ENCODE measurements around the gene DMBX1.

Gene DMBX1

DNA sequence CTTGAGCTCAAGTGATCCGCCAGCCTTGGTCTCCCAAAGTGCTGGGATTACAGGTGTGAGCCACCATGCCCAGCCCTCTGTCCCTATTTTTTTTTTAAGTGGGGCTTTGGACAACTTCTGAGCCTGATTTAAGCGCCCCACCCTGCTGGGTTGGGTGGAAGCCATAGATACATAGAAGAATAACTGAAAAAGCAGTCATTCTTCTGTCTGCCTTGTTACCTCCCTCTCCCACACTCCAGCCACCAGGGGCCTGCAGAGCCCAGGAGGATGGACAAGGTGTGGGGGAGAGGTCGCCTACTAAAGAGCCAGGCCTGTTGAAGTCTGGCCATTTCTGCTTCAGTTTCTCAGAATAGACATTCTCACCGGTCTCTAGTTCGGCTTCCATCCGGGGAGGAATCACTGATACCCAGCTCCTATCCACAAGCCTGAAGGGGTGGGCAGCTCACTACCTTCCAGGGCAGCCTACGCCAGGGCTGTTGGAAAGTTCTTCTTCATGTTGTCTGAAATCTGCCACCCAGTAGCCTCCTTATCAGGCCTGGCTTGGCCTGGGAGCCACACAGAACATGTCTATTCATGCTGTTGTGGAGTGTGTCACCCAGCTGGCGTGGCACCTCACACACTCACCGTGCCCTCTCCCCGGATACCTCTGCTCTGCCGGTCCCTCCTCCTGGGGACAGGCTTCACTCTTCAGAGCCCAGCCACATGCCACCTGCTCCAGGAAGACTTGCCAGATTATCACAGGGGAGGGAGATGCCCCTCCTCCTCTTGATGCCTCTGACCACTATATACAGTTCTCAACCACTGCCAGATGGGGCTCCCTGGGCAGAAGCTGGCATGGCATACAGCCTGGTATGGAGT, 34.1 kb downstream of the DMBX1 start:
- Histone ChIP-seq H3K9ac (ENCODE audit: low read depth, low read length, poor library complexity) (no peak overlapping the region), H2BK15ac (ENCODE audit: low read length) (no peak overlapping the region), H3K9me3 (replicated peaks in 1 of 2; ENCODE audit: control insufficient read depth in 2 of 2, insufficient read depth in 1 of 2, low read depth in 1 of 2, low read length in 2 of 2) (no peaks in the 10 kb centered on the region), H3K14ac (ENCODE audit: low read length) (no peak overlapping the region), H2AFZ (ENCODE audit: low read length) (no peak overlapping the region), H3K4ac (ENCODE audit: low read length) (no peak overlapping the region), H2AK5ac (ENCODE audit: low read depth, low read length) (peak overlapping the region; percentile 33), H3K4me2 (ENCODE audit: insufficient read depth, low read length, poor library complexity, severe bottlenecking) (no peak overlapping the region), H3K4me1 (ENCODE audit: control insufficient read depth in 2 of 2, insufficient read depth in 1 of 2, low read depth in 1 of 2, low read length in 2 of 2) (peaks cover 8 to 46% of the 10 kb centered on the region in 2 donors), H4K91ac (ENCODE audit: low read depth, low read length, poor library complexity) (no peak overlapping the region), H3K4me3 (ENCODE audit: low read length in 2 of 2) (no peak overlapping the region), H3K27ac (replicated peaks; ENCODE audit: low read length) (no peak overlapping the region), H3K36me3 (replicated peaks in 1 of 2; ENCODE audit: control insufficient read depth in 2 of 2, insufficient read depth in 2 of 2, low read length in 2 of 2) (no peaks in the 10 kb centered on the region), H2BK5ac (ENCODE audit: low read length) (peak overlapping the region; percentile 4), H3K18ac (ENCODE audit: low read length) (peak overlapping the region; percentile 30), H3K27me3 (ENCODE audit: control insufficient read depth in 3 of 3, insufficient read depth in 3 of 3, low read depth in 1 of 3, low read length in 3 of 3) (peaks cover 4 to 93% (median 56%) of the 10 kb centered on the region in 3 experiments), H2BK12ac (ENCODE audit: low read length) (no peak overlapping the region), H3K79me1 (ENCODE audit: low read depth, low read length) (no peaks in the 10 kb centered on the region), H4K8ac (ENCODE audit: low read depth, low read length) (no peak overlapping the region), H3K23ac (ENCODE audit: low read depth, low read length, poor library complexity) (no peak overlapping the region), H2BK120ac (ENCODE audit: low read depth, low read length) (no peak overlapping the region)
- DNase-seq (ENCODE audit: low spot score), result no peak
- no CpG with 5 or more reads among the region's 11 CpGs for WGBS, 2 donors (ENCODE audit: extremely low coverage in 2 of 2, insufficient read length in 2 of 2, insufficient replicate concordance in 1 of 2)

DNA sequence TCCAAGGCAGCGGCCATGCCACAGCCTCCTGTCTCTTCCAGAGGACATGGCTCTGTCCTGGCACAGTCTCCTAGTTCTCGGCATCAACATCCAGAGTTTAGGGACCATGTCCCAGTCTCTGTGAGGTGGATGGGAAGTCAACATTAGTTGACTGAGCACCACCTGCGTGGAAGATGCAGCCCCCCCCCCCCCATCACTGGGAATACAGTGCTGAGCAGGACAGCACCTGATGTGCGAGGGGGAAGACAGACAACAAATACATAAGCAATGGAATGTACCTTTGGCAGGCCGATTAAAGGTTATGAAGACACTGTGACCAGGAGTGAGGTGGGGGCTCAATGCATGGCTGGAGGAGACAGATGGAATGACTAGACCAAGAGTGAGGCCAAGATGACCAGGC, 35.2 kb downstream of the DMBX1 start:
- no peaks in the 10 kb centered on the region for H3K9me3 ChIP-seq (replicated peaks in 1 of 2; ENCODE audit: control insufficient read depth in 2 of 2, insufficient read depth in 1 of 2, low read depth in 1 of 2, low read length in 2 of 2)
- H2BK15ac ChIP-seq (ENCODE audit: low read length), result peak overlapping the region; percentile 19
- H3K27me3 ChIP-seq (ENCODE audit: control insufficient read depth in 3 of 3, insufficient read depth in 3 of 3, low read depth in 1 of 3, low read length in 3 of 3), result peaks cover 4 to 96% (median 62%) of the 10 kb centered on the region in 3 experiments
- peaks cover 7 to 39% of the 10 kb centered on the region in 2 donors for H3K4me1 ChIP-seq (ENCODE audit: control insufficient read depth in 2 of 2, insufficient read depth in 1 of 2, low read depth in 1 of 2, low read length in 2 of 2)
- H2BK5ac ChIP-seq (ENCODE audit: low read length), result no peak overlapping the region
- no peak overlapping the region for H4K8ac ChIP-seq (ENCODE audit: low read depth, low read length)
- H2BK12ac ChIP-seq (ENCODE audit: low read length), result no peak overlapping the region
- H3K79me1 ChIP-seq (ENCODE audit: low read depth, low read length), result no peaks in the 10 kb centered on the region
- H3K4ac ChIP-seq (ENCODE audit: low read length), result no peak overlapping the region
- no peak overlapping the region for H3K4me2 ChIP-seq (ENCODE audit: insufficient read depth, low read length, poor library complexity, severe bottlenecking)
- no peak overlapping the region for H2BK120ac ChIP-seq (ENCODE audit: low read depth, low read length)
- H3K36me3 ChIP-seq (replicated peaks in 1 of 2; ENCODE audit: control insufficient read depth in 2 of 2, insufficient read depth in 2 of 2, low read length in 2 of 2), result no peaks in the 10 kb centered on the region
- H2AFZ ChIP-seq (ENCODE audit: low read length), result no peak overlapping the region
- no peak overlapping the region for H3K18ac ChIP-seq (ENCODE audit: low read length)
- H3K14ac ChIP-seq (ENCODE audit: low read length), result no peak overlapping the region
- H3K4me3 ChIP-seq (ENCODE audit: low read length in 2 of 2), result no peak overlapping the region
- no CpG with 5 or more reads among the region's 5 CpGs for WGBS, 2 donors (ENCODE audit: extremely low coverage in 2 of 2, insufficient read length in 2 of 2, insufficient replicate concordance in 1 of 2)
- H3K9ac ChIP-seq (ENCODE audit: low read depth, low read length, poor library complexity), result no peak overlapping the region
- no peak overlapping the region for H3K23ac ChIP-seq (ENCODE audit: low read depth, low read length, poor library complexity)
- H2AK5ac ChIP-seq (ENCODE audit: low read depth, low read length), result peak overlapping the region; percentile 53
- no peak overlapping the region for H3K27ac ChIP-seq (replicated peaks; ENCODE audit: low read length)
- DNase-seq (ENCODE audit: low spot score), result no peak
- H4K91ac ChIP-seq (ENCODE audit: low read depth, low read length, poor library complexity), result no peak overlapping the region

DNA sequence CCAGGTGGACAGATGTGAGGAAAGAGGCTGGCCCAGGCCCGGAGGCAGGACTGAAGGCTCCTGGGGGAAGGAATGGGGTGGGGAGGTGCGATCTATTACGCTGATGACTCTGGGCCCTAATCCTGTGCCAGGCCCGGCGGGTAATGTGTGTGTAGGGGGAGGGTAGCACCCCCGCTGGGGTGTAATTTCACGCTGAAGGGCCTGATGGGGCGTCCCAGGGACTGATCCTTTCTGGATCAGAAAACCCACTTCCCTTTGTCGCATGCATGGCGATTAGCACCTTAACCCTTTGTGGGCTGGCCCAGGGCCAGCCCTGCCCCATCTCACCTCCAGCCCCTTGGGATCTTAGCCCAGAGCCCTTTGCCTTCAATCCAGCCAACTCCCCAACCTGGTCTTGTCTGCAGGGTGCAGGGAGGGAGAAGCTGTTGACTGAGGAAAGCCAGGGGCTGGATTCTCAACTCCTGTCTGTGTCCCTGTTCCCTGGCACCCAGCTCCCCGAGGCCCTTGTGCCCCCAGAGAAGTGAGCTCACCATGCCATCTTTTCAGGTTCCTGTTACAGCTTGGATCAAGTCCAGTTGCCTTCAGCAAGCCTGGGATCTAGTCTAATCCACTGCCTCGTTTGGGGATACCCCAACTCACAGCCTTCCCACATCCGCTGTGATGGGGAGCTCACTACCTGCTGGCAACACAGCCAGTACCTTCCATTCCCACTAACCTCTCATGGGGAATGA, 35.8 kb downstream of the DMBX1 start:
- H2BK12ac ChIP-seq (ENCODE audit: low read length), result no peak overlapping the region
- peaks cover 4 to 96% (median 64%) of the 10 kb centered on the region in 3 experiments for H3K27me3 ChIP-seq (ENCODE audit: control insufficient read depth in 3 of 3, insufficient read depth in 3 of 3, low read depth in 1 of 3, low read length in 3 of 3)
- H4K8ac ChIP-seq (ENCODE audit: low read depth, low read length), result no peak overlapping the region
- H3K4ac ChIP-seq (ENCODE audit: low read length), result no peak overlapping the region
- no peak overlapping the region for H2BK120ac ChIP-seq (ENCODE audit: low read depth, low read length)
- H3K4me2 ChIP-seq (ENCODE audit: insufficient read depth, low read length, poor library complexity, severe bottlenecking), result no peak overlapping the region
- H2BK15ac ChIP-seq (ENCODE audit: low read length), result peak overlapping the region; percentile 20
- H3K14ac ChIP-seq (ENCODE audit: low read length), result peak overlapping the region; percentile 33
- H2AFZ ChIP-seq (ENCODE audit: low read length), result no peak overlapping the region
- WGBS, 2 donors (ENCODE audit: extremely low coverage in 2 of 2, insufficient read length in 2 of 2, insufficient replicate concordance in 1 of 2), result no CpG with 5 or more reads among the region's 13 CpGs
- no peak overlapping the region for H4K91ac ChIP-seq (ENCODE audit: low read depth, low read length, poor library complexity)
- peak overlapping the region; percentile 53 for H2AK5ac ChIP-seq (ENCODE audit: low read depth, low read length)
- H3K18ac ChIP-seq (ENCODE audit: low read length), result peak overlapping the region; percentile 71
- H3K27ac ChIP-seq (replicated peaks; ENCODE audit: low read length), result no peak overlapping the region
- H3K4me3 ChIP-seq (ENCODE audit: low read length in 2 of 2), result no peak overlapping the region
- H2BK5ac ChIP-seq (ENCODE audit: low read length), result no peak overlapping the region
- no peaks in the 10 kb centered on the region for H3K9me3 ChIP-seq (replicated peaks in 1 of 2; ENCODE audit: control insufficient read depth in 2 of 2, insufficient read depth in 1 of 2, low read depth in 1 of 2, low read length in 2 of 2)
- H3K4me1 ChIP-seq (ENCODE audit: control insufficient read depth in 2 of 2, insufficient read depth in 1 of 2, low read depth in 1 of 2, low read length in 2 of 2), result peaks cover 2 to 36% of the 10 kb centered on the region in 2 donors
- no peaks in the 10 kb centered on the region for H3K79me1 ChIP-seq (ENCODE audit: low read depth, low read length)
- no peak for DNase-seq (ENCODE audit: low spot score)
- H3K36me3 ChIP-seq (replicated peaks in 1 of 2; ENCODE audit: control insufficient read depth in 2 of 2, insufficient read depth in 2 of 2, low read length in 2 of 2), result no peaks in the 10 kb centered on the region
- no peak overlapping the region for H3K9ac ChIP-seq (ENCODE audit: low read depth, low read length, poor library complexity)
- no peak overlapping the region for H3K23ac ChIP-seq (ENCODE audit: low read depth, low read length, poor library complexity)
